ENCODE results near the gene RNF144A.

- TF ChIP-seq CTCF (IDR thresholded peaks at IDR 0.05), result no peak
- no peak for TF ChIP-seq EZH2 (IDR thresholded peaks at IDR 0.05; ENCODE audit: borderline replicate concordance, insufficient read depth, low read depth, low read length, poor library complexity, severe bottlenecking)
These were observed 144.2 kb downstream of the RNF144A start for GRCh38 chr2:7061450-7061789.
